ENCODE data around the gene UBN1. TPM values are rescaled to one million over a fixed set of nuclear protein-coding genes. Genes with fewer than 3 reads are reported as not detected.

UBN1 gene
- total and polyA plus RNA-seq, 2 of the 13 experiments (the other 11 are each of a cell fraction or from before 2014, with no cell fraction given): 10.6 to 23.5 TPM

- Histone ChIP-seq H3K4me2 (ENCODE audit: low read depth, low read length) (no peak overlapping the region), H3K9me3 (ENCODE audit: low read length) (no peaks in the 10 kb centered on the region), H2AFZ (ENCODE audit: low read length) (no peak overlapping the region), H3K79me2 (ENCODE audit: insufficient read depth, low read length) (peaks cover 56% of the 10 kb centered on the region), H3K9ac (ENCODE audit: insufficient read depth, low read depth, low read length) (no peak overlapping the region), H3K27ac (ENCODE audit: extremely low read length, insufficient read depth, low read length) (no peak overlapping the region), H3K4me3 (replicated peaks in 1 of 3; ENCODE audit: insufficient read depth in 1 of 3, low read depth in 2 of 3, low read length in 3 of 3) (no peak overlapping the region), H3K27me3 (ENCODE audit: control insufficient read depth in 1 of 2, insufficient read depth in 2 of 2, low read length in 2 of 2) (no peaks in the 10 kb centered on the region), H4K20me1 (ENCODE audit: insufficient read depth, low read length) (no peaks in the 10 kb centered on the region; the same call in 1 of the 2 replicates), H3K4me1 (ENCODE audit: insufficient read depth, low read length) (peaks cover 28% of the 10 kb centered on the region), H3K36me3 (replicated peaks in 1 of 2; ENCODE audit: control insufficient read depth in 1 of 2, insufficient read depth in 2 of 2, low read length in 2 of 2) (peaks cover 16 to 71% of the 10 kb centered on the region in 2 experiments)
- DNase-seq (ENCODE audit: low spot score): no peak
- TF ChIP-seq MAFK (conservative IDR thresholded peaks at IDR 0.05 in 1 of 2, IDR thresholded peaks at IDR 0.05 in 1 of 2; ENCODE audit: low read length in 2 of 2) (peak; percentile 86 to 90), MAFF (IDR thresholded peaks at IDR 0.05; ENCODE audit: low read depth, low read length) (peak; percentile 83), MXD1 (CRISPR knock-in tag; IDR thresholded peaks at IDR 0.05) (no peak)
- BruUV-seq (replicated peaks): no TSS peak
- ChIA-PET CTCF (ENCODE audit: low intra/inter-chr PET ratio, low total read pairs) (no interaction called here), POLR2A (no interaction called here)
- FAIRE-seq: no peak
- WGBS (ENCODE audit: low lambda C conversion rate): 90% methylated on average over 3 of the region's 3 CpGs
- no peak for ATAC-seq
- in situ Hi-C loops (cut with HindIII; ENCODE audit: extremely low pct_ligation_motif_present, low pct_unique_long_range_greater_than_20kb) (no loop called here), intact Hi-C loops (cut with micrococcal nuclease; ENCODE audit: unreplicated experiment) (no loop called here)
Observed at GRCh38 chr16:4864728-4865127, 17.4 kb downstream of the UBN1 start.

- ATAC-seq (no peak), DNase-seq (ENCODE audit: low spot score) (no peak), FAIRE-seq (no peak)
- peaks cover 28% of the 10 kb centered on the region for H3K4me1 ChIP-seq (ENCODE audit: insufficient read depth, low read length)
- ChIA-PET CTCF (ENCODE audit: low intra/inter-chr PET ratio, low total read pairs) (no interaction called here), POLR2A (no interaction called here)
- in situ Hi-C loops (cut with HindIII; ENCODE audit: extremely low pct_ligation_motif_present, low pct_unique_long_range_greater_than_20kb) (no loop called here), intact Hi-C loops (cut with micrococcal nuclease; ENCODE audit: unreplicated experiment) (no loop called here)
- no peak overlapping the region for H3K4me2 ChIP-seq (ENCODE audit: low read depth, low read length)
- no peaks in the 10 kb centered on the region for H3K27me3 ChIP-seq (ENCODE audit: control insufficient read depth in 1 of 2, insufficient read depth in 2 of 2, low read length in 2 of 2)
- no peak overlapping the region for H2AFZ ChIP-seq (ENCODE audit: low read length)
- no peaks in the 10 kb centered on the region for H3K9me3 ChIP-seq (ENCODE audit: low read length)
- BruUV-seq (replicated peaks): no TSS peak
- no peak overlapping the region for H3K27ac ChIP-seq (ENCODE audit: extremely low read length, insufficient read depth, low read length)
- H3K4me3 ChIP-seq (replicated peaks in 1 of 3; ENCODE audit: insufficient read depth in 1 of 3, low read depth in 2 of 3, low read length in 3 of 3): no peak overlapping the region
- no peaks in the 10 kb centered on the region; the same call in 1 of the 2 replicates for H4K20me1 ChIP-seq (ENCODE audit: insufficient read depth, low read length)
- WGBS (ENCODE audit: low lambda C conversion rate): 97% methylated on average over 13 of the region's 13 CpGs
- no peak overlapping the region for H3K9ac ChIP-seq (ENCODE audit: insufficient read depth, low read depth, low read length)
- H3K79me2 ChIP-seq (ENCODE audit: insufficient read depth, low read length): peaks cover 56% of the 10 kb centered on the region
- peaks cover 17 to 71% of the 10 kb centered on the region in 2 experiments for H3K36me3 ChIP-seq (replicated peaks in 1 of 2; ENCODE audit: control insufficient read depth in 1 of 2, insufficient read depth in 2 of 2, low read length in 2 of 2)
- TF ChIP-seq ZNF468 (CRISPR knock-in tag; IDR thresholded peaks at IDR 0.05) (no peak), HES4 (CRISPR knock-in tag; IDR thresholded peaks at IDR 0.05; ENCODE audit: borderline replicate concordance) (no peak), PAX8 (CRISPR knock-in tag; IDR thresholded peaks at IDR 0.05; ENCODE audit: borderline replicate concordance) (no peak), ZNF292 (CRISPR knock-in tag; IDR thresholded peaks at IDR 0.05; ENCODE audit: borderline replicate concordance, low read depth) (no peak), GPN1 (CRISPR knock-in tag; IDR thresholded peaks at IDR 0.05; ENCODE audit: borderline replicate concordance) (no peak), ZFAT (CRISPR knock-in tag; conservative IDR thresholded peaks at IDR 0.05) (no peak), HMG20A (CRISPR knock-in tag; IDR thresholded peaks at IDR 0.05; ENCODE audit: borderline replicate concordance) (no peak), PAXIP1 (CRISPR knock-in tag; conservative IDR thresholded peaks at IDR 0.05) (no peak), ZNF883 (CRISPR knock-in tag; IDR thresholded peaks at IDR 0.05; ENCODE audit: not compliant biosample characterization) (no peak), HNF1B (CRISPR knock-in tag; IDR thresholded peaks at IDR 0.05) (no peak)
Observed at GRCh38 chr16:4865231-4865860, 18.1 kb downstream of the UBN1 start.

Data from HepG2 (cell line).